GDM1 (cell line): Measurements from ENCODE around the gene RAB26.
"Not testable (repeated sequence)": the region's sequence is repeated elsewhere in the genome, so short reads cannot be mapped to it uniquely, and the experiment has no call there.

Experiments
- DNase-seq: peaks from one replicate; lab custom pipeline; 2025; lab: John Stamatoyannopoulos, UW

RAB26 gene

GRCh38 chr16:2147981-2148671 is at the start of gene RAB26:
Gene RAB26, plus strand, starts transcription at chr16:2148625. Its CDS starts 159 bp downstream, at chr16:2148784.
- peak; percentile 37 for DNase-seq

DNA sequence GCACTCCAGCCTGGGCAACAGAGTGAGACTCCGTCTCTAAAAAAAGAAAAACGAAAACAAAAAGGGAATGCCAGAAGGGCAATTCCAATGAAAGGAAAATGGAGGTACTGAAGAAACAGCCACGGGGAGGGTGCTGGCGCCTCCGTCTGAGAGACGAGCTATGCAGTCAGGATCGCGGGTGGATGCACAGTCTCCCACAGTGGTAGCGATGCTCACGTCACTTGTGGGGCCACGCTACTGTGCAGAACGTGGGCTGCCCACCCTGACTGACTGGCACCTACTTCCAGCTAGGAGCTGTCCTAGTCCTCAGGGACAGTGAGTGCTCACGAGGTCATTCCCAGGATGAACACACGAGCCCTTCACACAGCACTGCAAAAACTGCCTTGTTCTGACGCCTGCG is 46.8 kb upstream of the RAB26 start:
- not testable (repeated sequence) for DNase-seq

- DNase-seq = no peak
These were observed 46.0 kb upstream of the RAB26 start for GRCh38 chr16:2102471-2102870.

DNA sequence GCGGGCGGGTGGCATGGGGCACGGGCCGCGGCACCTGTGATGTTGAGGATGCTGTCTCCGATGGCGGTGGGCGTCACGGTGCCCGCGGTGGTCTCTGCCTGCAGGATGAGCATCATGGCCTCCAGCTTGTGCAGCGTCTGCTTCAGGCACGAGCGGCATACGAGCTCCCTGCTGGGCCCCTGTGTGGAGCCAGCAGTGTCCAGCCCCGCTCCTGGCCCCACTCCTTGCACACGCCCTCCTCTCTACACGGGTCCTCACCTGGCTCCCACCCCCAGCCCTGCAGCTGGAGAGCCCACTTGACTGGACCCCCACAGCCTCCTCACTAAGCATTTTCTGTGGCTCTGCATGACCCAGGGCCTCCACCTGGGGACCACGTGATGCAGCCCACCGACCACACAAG is 44.0 kb upstream of the RAB26 start:
- DNase-seq = not testable (repeated sequence)

- not testable (repeated sequence) for DNase-seq
These were observed 43.1 kb upstream of the RAB26 start for GRCh38 chr16:2105291-2105690.

- DNase-seq = not testable (repeated sequence)
These were observed 42.7 kb upstream of the RAB26 start for GRCh38 chr16:2105769-2106168.

DNA sequence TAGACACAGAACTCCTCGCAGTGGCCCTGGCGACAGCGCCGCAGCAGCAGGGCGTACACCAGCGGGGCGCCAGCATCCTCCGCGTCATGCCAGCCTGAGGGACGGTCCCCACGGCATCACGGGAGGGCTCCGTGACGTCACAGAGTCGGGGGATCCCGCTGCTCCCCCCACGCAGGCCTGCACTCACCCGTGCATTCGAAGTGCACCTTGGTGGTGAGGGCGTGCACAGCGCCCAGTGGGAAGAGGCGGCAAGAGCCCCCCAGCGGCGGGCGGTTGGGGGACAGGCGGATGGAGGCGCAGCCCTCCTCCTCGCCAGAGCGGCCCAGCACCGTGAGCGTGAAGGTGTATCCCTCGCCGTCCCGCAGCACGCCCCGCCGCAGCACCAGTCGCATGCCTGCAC is 42.2 kb upstream of the RAB26 start:
- not testable (repeated sequence) for DNase-seq

DNA sequence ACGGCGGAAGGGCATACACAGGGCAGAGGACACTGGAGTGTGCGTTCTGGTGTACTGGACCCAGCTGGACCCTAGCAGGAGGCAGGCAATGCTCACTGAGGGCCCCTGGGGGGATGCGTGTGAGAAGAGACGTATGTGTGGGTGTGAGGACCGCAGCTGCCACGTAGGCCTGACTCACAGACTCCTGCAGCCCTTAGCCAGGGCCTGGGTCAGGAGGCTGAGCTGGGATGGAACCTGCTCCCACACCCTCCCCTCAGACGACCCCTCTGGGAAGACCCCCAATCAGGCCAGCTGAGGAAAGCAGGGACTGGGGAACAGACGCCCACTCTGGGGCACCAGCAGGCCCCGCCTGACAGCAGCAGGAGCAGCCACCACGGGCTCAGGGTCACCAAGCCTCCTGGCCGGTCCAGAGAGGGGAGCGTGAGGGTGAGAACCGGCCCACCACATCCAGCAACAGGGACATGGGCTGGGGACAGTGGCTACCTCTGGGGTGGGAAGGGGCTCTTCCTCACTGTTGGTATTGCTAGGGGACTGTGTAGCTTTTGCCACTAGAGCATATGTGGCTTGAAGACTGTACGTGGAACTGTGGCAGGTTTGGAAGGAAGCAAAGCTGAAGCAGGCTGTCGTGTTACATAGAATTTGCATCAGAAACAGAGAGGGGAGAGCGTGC is 41.2 kb upstream of the RAB26 start:
- DNase-seq = not testable (repeated sequence)

GRCh38 chr16:2107791-2108125 is 40.7 kb upstream of the RAB26 start:
- not testable (repeated sequence) for DNase-seq

GRCh38 chr16:2108446-2109270 is 39.8 kb upstream of the RAB26 start:
- DNase-seq = not testable (repeated sequence)

DNA sequence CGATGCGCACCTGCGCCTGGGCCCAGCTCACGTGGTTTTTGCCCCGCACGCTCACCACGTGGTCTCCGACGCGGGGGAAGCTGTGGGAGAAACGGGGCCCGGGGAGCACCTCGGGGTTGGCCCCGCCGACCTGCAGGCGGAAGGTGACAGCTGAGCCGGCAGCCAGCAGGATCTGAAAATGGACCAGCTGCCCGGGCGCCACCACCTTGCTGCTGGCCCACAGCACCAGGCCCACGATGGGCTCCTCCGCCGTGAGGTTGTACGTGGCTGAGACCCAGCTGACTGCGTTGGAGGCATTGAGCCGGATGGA is 39.2 kb upstream of the RAB26 start:
- not testable (repeated sequence) for DNase-seq

GRCh38 chr16:2109872-2110271 is 38.6 kb upstream of the RAB26 start:
- not testable (repeated sequence) for DNase-seq

DNA sequence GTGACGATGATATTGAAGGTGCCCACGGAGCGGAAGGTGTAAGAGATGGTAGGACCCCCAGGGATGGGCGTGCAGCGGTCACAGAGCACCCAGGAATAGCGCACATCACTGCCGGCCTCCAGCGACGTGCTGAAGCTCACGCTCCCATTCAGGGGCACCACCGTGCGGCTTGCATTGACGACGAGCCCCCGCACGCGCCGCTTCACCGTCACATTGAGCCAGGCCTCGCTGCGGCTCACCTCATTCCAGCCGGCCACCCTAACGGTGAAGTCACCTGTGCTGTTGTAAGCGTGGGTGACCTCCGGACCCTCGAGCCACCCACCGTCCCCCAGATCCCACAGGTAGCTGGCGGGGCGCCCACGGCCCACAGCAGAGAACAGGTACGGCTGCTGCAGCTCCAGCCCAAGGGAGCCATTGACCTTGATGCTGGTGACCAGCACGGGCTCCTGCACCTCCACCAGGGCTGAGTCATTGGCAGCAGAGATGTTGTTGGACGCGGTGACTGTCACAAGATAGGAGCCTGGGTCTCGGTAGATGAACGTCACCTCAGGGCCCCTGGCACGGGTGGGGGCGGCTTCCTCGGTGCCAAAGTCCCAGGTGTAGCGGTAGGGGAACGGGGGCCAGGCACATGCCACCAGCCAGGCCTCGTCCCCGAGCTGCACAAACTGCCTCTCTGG is 38.0 kb upstream of the RAB26 start:
- DNase-seq = not testable (repeated sequence)

- DNase-seq = not testable (repeated sequence)
These were observed 37.4 kb upstream of the RAB26 start for GRCh38 chr16:2111009-2111353.

DNA sequence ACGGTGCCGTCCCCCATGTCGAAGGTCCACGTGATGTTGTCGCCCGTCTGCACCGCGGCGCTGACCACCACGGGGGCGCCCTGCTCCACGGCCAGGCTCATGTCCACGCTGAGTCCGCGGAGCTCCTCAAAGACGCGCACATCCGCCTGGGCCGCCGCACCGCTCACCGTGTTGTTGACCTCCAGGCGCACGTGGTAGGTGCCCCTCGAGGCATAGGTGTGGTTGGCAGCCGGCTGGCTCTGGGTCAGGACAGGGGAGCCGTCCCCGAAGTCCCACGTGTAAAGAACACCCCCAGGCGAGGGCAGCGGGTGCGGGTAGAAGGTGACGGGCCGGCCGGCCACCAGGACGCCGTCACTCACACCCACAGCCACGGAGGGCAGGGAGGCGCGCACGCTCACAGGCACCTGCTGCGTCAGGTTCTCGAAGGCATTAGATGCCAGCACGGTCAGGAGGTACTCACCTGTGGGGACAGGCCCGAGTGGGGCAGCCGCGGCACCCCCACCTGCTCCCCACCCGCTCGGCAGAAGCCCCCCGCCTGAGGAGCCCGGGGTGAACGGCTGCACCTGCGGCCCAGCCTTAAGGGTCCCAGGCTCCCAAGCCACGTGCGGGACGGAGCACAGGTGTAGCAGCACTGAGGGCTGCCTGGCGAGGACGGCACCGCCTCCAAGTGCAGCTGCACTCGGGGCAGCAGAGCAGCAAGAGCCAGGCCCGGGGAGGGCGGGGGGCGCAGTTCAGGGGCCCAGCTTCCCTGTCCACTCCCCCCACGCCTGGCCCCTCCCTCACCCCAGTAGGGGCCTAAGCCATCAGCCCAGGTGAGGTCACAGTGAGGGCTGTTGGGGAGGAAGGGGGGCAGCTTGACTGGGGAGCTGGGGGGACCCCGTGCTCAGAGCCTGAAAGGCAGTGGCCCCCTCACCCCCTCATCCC is 36.8 kb upstream of the RAB26 start:
- not testable (repeated sequence) for DNase-seq

- DNase-seq = not testable (repeated sequence)
These were observed 35.8 kb upstream of the RAB26 start for GRCh38 chr16:2112539-2113106.

DNA sequence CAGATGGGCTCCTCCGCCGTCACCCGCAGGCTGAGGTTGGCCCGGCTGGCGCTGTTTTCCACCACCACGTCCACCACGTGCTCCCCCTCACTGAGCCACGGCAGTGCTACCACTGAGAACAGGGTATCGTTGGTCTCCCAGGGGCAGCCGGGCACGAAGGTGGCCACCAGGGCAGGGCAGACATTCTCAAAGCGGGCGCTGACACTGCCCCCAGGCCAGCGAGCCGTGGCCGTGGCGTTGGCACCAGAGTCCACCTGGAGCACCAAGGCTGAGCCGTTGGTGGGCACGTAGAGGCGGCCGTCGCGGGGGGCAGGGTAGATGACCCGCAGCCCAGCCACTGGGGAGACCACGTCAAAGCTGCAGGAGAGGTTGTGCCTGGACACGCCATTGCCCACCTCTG is 34.2 kb upstream of the RAB26 start:
- DNase-seq = not testable (repeated sequence)

DNA sequence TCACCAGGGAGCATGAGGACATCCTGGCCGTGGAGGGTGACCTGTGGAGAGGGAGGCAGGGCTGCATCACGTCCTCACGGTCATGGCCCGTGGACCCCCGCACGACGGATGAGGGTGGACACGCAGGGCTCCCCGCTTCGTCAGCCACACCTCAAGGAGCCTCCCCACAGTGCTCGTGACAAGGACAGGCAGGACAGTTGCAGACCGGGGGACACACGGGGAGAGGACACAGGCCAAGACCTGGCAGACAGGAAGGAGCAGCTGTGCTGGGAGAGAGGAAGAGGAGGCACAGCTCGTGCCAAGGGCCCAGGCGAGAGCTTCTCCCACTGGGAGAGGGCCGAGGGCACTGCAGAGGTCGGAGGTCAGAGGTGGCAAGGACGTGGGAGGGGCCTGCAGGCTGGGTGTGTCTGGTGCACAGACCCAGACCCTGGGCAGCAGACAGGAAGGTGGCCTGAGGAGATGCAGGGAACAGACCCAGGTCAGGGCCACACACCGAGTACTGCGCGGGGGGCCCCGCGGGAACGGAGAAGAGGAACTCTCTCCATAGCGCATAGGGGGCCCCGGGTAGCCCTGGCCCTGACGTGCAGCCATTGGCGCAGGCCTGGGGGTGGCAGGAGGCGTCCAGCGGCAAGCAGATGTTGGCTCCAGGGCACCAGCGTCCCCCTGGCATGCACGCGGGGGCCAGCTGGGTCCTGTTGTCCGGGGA is 33.4 kb upstream of the RAB26 start:
- not testable (repeated sequence) for DNase-seq

GRCh38 chr16:2115591-2115973 is 32.8 kb upstream of the RAB26 start:
- no peak for DNase-seq

GRCh38 chr16:2116428-2116827 is 32.0 kb upstream of the RAB26 start:
- DNase-seq = not testable (repeated sequence)
